Activated CD4-positive, alpha-beta T cell treated with anti-CD3 and anti-CD28 coated beads for 1 hour (primary cell): ENCODE measurements around the gene MARK3.

Source experiments
- DNase-seq: peaks from one replicate; pipeline ENCODE4 v3.0.0-alpha.2; 2020

Gene MARK3

DNA sequence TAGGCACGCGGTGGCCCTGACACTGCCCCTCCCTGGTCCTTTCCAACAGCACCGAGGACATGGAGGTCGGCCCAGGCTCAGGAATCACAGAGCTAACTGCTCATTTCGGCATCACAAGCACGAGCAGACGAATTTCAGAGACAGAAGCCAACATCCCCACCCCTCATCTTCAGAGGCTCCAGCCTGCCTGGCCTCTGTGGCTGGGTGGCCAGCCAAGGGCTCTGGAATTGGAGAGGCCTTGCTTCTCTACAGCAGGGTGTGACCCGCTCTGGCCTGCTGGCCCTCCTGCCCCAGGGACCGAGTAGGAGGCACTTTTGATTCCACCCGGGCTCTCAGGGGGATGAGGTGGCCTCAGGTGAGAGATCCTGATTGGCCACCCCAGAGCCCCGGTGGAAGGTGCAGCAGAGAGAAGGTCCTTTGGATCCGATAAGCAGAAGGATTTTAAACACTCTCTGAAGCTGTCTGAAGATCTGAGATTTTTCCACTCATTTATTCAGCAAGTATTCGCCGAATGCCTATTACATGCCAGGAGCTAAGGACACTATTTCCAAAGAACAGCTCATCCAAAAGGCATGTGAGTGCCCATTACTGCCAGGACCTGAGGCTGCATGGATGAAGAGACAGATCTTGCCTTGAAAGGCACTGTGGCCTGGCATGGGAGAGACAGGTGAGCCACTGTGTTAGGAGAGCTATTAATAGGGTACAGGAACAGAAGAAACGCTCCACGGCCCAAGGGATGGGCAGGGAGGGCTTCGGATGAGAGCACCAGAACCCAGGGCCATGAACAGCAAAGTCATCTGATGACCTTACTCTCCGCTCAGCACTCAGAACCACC, 167.0 kb downstream of the MARK3 start:
- no peak for DNase-seq

GRCh38 chr14:103552846-103553210, 167.6 kb downstream of the MARK3 start:
- DNase-seq: no peak
